BJ (cell line): ENCODE measurements around the gene FKBP15. TPM values are rescaled to one million over a fixed set of nuclear protein-coding genes. Genes with fewer than 3 reads are reported as not detected.

ENCODE experiments used
- CTCF ChIA-PET: fragments of 350-600 bp; formaldehyde crosslinking; extraction: SDS; loops from one replicate; lab custom pipeline; 2021; ENCODE audit warnings: antibody characterized with exemption, inconsistent platforms; lab: Yijun Ruan, JAX
- POLR2A ChIA-PET: fragments of 300-600 bp; sonication (Branson Sonifier 250); formaldehyde crosslinking; extraction: SDS; loops from one replicate; lab custom pipeline; 2021; ENCODE audit warnings: antibody characterized with exemption; lab: Charles Lee
- DNase-seq: peaks from one replicate; pipeline ENCODE4 v3.0.0-alpha.2; 2011; ENCODE audit warnings: low read depth
- H3K27me3 ChIP-seq: 2 replicates; pipeline ENCODE4 v1.6.0; 2011; ENCODE audit warnings: low read length; ENCODE audit not compliant: control insufficient read depth, insufficient read depth
- H3K36me3 ChIP-seq: 2 replicates; pipeline ENCODE4 v1.5.1; 2011; ENCODE audit warnings: low read length; ENCODE audit not compliant: control insufficient read depth, insufficient read depth
- H3K4me3 ChIP-seq: 2 replicates; pipeline ENCODE4 v1.5.1; 2011; ENCODE audit warnings: low read depth, mild to moderate bottlenecking, control low read depth, low read length
- polyA minus RNA-seq: library from RNA; depleted of rRNA, polyadenylated mRNA; stranded (reverse); fragments of >200 nt; gene quantifications from 2 replicates; pipeline ENCODE4 v1.2.3, GENCODE V29; 2011; rRNA and poly(A)+ RNA removed
- polyA plus RNA-seq: library from polyadenylated mRNA; depleted of rRNA; stranded (reverse); fragments of >200 nt; gene quantifications from 2 replicates; pipeline ENCODE4 v1.2.3, GENCODE V29; 2011; rRNA removed
- TF ChIP-seq, protein P1 (sequence below): IDR thresholded peaks from 2 replicates; pipeline ENCODE4 v1.5.1; 2011; ENCODE audit warnings: low read depth, mild to moderate bottlenecking, control low read depth, inconsistent platforms, low read length, moderate library complexity; ENCODE audit not compliant: insufficient read depth

Gene FKBP15
- polyA plus RNA-seq (29.2 and 45.0 TPM in 2 replicates), polyA minus RNA-seq (48.1 and 80.0 TPM in 2 replicates)

- POLR2A ChIA-PET: interaction anchor here (0.5 to 1.0 kb wide), 3 partner anchors 54 to 1191 kb away, joined by 6 to 10 read pairs (median 8); partner anchors contain the start of genes CDC26 and PRPF4
- CTCF ChIA-PET: interaction anchor here (1.0 to 2.2 kb wide), 4 partner anchors 20 to 54 kb away, joined by 4 read pairs; no protein-coding TSS in a partner anchor
- TF ChIP-seq, protein P1, sequence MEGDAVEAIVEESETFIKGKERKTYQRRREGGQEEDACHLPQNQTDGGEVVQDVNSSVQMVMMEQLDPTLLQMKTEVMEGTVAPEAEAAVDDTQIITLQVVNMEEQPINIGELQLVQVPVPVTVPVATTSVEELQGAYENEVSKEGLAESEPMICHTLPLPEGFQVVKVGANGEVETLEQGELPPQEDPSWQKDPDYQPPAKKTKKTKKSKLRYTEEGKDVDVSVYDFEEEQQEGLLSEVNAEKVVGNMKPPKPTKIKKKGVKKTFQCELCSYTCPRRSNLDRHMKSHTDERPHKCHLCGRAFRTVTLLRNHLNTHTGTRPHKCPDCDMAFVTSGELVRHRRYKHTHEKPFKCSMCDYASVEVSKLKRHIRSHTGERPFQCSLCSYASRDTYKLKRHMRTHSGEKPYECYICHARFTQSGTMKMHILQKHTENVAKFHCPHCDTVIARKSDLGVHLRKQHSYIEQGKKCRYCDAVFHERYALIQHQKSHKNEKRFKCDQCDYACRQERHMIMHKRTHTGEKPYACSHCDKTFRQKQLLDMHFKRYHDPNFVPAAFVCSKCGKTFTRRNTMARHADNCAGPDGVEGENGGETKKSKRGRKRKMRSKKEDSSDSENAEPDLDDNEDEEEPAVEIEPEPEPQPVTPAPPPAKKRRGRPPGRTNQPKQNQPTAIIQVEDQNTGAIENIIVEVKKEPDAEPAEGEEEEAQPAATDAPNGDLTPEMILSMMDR: no peak
- H3K27me3 ChIP-seq: no peaks in the 10 kb centered on the region
- H3K36me3 ChIP-seq: no peaks in the 10 kb centered on the region
- peak; percentile 93 for DNase-seq
- H3K4me3 ChIP-seq: peak within 1 kb of the TSS; percentile 92
These were observed at the start of gene FKBP15, which contains the start of gene SLC31A1 for GRCh38 chr9:113221003-113221799. FKBP15 (minus strand) TSS chr9:113221277; CDS start chr9:113221243, 34 bp downstream. SLC31A1 (plus strand) TSS chr9:113221544; CDS start chr9:113256149, 34,605 bp downstream.

GRCh38 chr9:113269871-113270270, 48.8 kb upstream of the FKBP15 start:
- TF ChIP-seq, protein P1: no peak
- ChIA-PET POLR2A (interaction anchor here (0.9 kb wide), 1 partner anchor 42 kb away, joined by 3 read pairs; no protein-coding TSS in a partner anchor), CTCF (interaction anchor here (1.2 to 2.1 kb wide), 3 partner anchors 10 to 131 kb away, joined by 3 to 5 read pairs (median 4); partner anchors contain the start of genes ALAD, FKBP15 and SLC31A1)
- H3K36me3 ChIP-seq: peaks cover 13% of the 10 kb centered on the region
- no peak overlapping the region for H3K4me3 ChIP-seq
- DNase-seq: no peak
- H3K27me3 ChIP-seq: no peaks in the 10 kb centered on the region

DNA sequence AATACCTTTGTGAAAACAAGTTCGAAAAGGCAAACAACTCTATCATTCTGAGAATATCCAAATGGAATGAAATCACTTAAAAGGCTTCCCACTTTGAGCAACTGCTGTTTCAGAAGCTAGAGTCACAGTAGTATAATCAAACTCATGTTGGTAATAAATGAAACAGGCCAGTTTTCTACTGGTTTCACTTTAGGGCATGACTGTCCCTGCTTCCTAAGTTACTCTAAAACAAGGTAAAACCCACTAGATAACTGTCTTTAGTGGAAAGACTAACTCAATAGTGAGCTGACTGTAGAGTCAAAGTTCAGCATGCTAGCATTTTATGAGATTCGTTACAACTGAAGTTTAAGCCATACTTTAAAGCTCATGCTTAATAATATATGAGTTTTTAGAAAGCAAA, 48.3 kb upstream of the FKBP15 start:
- ChIA-PET POLR2A (interaction anchor here (0.9 kb wide), 1 partner anchor 43 kb away, joined by 3 read pairs; no protein-coding TSS in a partner anchor), CTCF (interaction anchor here (0.6 to 2.1 kb wide), 4 partner anchors 10 to 132 kb away, joined by 3 to 5 read pairs (median 4); partner anchors contain the start of genes ALAD, FKBP15 and SLC31A1)
- peaks cover 13% of the 10 kb centered on the region for H3K36me3 ChIP-seq
- H3K27me3 ChIP-seq: no peaks in the 10 kb centered on the region
- DNase-seq: no peak
- TF ChIP-seq, protein P1: no peak
- no peak overlapping the region for H3K4me3 ChIP-seq

- TF ChIP-seq, protein P1: no peak
- Histone ChIP-seq H3K27me3 (no peaks in the 10 kb centered on the region), H3K36me3 (peaks cover 13% of the 10 kb centered on the region), H3K4me3 (no peak overlapping the region)
- no peak for DNase-seq
- ChIA-PET POLR2A (no interaction called here), CTCF (interaction anchor here (1.4 kb wide), 1 partner anchor 47 kb away, joined by 4 read pairs; the partner anchor contains the start of genes FKBP15 and SLC31A1)
These were observed 47.0 kb upstream of the FKBP15 start for GRCh38 chr9:113267911-113268566.
